ELR (cell line): ENCODE data around the gene NELL2.
"Not testable (repeated sequence)": the region's sequence is repeated elsewhere in the genome, so short reads cannot be mapped to it uniquely, and the experiment has no call there.

ENCODE experiments used
- DNase-seq: peaks from one replicate; pipeline ENCODE4 v3.0.0-alpha.2; 2015; ENCODE audit warnings: low read depth

Gene NELL2

DNA sequence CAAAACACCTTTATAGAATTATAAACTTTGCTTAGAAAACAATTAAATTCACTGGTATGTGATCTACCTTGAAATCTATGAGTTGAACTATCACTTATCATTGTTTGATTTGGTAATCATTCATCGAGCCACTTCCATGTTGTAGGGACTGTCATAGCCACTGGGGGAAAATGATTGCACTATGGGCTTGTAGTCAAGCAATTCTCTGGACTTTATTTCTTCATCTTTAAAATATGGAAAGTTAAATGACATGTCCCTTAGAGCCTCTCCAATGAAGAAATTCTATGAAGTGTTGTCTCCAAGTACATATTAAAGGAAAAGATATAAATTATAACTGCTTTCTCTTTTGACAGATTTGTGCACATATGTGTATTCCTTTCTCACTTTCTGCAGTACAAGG is 97.3 kb downstream of the NELL2 start:
- no peak for DNase-seq

DNA sequence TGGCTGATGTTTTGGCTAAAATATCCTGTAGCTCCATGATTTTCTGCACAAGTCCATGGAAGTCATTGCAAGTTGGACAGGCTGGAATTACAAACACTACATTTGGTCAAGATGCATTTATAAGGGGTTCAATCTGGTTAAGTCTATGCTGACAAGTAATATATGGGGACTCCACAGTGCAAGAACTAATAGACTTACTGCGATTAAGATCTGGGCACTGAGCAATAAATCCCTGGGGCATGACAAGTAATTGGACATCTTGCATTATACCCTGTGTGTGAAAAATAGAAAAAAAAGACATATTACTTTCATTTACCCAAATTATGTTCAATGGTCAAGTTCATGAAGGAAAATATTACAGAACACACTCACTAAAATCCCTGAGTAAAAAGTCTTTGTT is 99.1 kb downstream of the NELL2 start:
- DNase-seq: no peak

DNA sequence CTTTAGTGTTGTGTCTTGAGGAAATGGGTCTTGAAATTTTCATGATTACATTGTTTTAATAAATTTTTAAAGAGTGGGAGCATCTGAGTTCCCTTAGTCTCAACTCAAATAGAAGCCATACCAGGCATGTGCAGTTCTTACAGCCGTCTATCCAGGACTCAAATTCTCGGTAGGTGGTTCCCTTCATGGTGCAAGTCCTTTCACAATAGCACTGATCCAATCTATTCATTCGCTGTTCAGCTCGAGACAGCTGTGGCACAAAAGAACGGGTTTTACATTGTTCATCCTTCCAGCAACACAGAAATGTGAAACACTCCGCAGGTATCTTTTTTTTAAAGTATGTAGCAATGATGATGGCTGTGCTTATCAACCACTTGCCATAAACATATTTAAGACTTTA is 100.2 kb downstream of the NELL2 start:
- no peak for DNase-seq

DNA sequence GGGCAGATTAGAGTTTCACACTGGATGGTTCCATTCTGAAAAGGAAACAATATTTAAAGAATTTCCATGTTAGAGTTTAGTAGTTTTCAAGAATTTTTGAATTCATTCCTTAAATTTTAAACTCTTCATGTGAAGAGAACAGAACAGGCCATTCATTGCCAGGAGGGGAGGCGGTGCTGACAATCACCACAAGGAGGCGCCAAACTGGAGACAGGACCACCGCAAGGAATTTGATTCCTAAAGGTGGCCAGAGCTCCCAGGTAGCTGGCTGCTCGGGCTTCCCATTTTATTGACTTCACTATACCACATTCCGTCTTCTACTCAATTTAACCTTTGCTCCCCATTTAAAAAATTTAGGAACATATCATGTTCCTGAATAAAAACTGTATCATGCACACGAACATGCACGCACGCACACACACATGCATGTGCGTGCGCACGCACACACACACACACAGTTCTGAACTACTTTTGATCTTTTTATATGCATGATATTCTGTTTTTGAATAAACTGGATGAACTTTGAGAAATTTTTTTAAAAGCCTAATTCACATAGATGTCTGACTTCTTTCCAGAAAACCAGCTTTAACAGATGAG is 101.2 kb downstream of the NELL2 start:
- peak; percentile 22 for DNase-seq

DNA sequence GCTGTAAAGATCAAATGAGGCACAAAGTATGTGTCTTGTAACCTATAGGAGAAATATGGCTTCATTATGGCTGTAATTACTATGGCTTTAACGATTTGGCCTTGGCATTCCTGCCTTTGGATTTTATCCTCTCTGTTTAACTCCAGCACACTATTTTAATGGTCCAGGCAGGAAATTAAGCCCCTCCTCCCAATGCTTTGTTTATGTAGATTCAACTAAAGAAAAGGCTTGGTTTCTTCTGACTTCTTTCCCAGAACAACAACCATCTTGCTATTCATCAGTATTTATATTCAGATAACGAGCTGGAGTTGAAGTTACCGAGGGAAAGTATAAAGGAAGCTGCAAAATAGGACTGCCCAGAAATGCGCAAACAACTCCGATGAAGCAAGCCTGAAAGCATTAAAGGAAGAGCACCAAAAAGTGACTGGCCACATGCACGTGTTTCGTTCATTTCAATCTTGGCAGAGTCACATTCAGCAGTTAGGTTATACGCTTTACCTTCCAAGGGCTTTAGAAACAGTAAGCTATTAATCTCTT is 104.6 kb downstream of the NELL2 start:
- no peak for DNase-seq

DNA sequence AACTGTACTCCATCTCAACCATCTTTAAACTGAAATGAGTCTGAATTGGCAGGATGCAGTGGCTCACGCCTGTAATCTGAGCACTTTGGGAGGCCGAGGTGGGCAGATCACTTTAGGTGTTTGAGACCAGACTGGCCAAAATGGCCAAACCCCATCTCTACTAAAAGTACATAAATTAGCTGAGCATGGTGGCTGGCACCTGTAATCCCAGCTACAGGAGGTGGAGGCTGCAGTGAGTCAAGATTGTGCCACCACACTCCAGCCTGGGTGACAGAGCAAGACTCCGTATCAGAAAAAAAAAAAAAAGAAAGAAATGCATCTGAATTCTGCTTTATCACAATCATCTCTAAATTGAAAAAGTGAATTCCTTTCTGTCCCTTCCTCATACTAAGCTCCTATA is 110.3 kb downstream of the NELL2 start:
- DNase-seq: no peak

DNA sequence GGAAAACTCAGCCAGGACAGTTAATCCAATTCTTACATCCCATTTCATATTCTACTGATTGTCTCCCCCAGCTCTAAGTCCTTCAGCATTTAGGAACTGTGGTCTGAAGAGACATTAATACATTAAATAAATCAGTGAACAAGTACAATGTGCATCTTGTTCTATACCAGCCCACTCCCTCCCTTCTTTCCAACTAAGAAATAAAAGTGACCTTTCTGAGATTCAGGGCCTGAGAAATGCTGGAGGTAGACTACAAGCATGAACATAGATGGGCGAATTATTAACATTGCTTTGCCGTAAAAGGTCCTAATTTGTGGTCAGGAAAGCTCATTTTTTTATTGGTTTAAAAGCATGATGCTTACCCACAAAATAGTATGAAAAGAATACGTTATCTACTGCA is 113.1 kb downstream of the NELL2 start:
- DNase-seq: no peak

DNA sequence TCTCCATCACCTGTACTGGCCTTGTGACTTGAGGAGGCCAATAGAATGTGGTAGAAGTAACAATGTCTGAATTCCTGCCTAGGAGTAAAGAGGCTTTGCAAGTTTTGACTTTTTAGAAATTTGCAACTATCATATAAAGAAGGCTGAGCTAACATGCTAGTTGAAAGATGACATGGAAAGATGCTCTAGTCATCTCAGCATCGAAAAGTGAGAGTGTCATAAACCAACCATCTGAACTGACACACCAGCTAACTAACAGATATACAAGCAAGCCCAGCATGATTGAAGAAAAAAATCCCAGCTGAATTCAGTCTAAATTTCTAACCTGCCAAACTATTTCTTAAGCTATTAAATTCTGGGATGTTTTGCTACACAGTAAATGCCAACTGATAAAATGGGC is 116.8 kb downstream of the NELL2 start:
- no peak for DNase-seq

DNA sequence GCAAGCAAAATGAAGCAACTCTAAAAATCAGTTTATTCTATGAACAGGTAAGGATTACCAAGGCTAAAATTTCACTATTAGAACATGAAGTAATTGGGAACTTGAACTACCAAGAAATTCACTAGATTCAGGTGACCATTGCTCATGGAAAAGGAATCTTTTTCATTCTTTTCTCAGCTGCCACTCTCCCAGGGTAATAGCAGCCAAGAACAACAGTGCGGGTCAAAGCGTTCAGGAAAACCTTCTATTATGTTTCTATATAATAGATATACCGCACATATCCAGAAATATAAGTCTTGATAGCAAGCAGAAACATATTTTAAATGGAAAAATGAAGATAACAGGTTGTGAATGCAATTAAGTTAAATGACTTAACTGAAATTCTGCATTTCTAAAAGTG is 125.6 kb downstream of the NELL2 start:
- DNase-seq: no peak

DNA sequence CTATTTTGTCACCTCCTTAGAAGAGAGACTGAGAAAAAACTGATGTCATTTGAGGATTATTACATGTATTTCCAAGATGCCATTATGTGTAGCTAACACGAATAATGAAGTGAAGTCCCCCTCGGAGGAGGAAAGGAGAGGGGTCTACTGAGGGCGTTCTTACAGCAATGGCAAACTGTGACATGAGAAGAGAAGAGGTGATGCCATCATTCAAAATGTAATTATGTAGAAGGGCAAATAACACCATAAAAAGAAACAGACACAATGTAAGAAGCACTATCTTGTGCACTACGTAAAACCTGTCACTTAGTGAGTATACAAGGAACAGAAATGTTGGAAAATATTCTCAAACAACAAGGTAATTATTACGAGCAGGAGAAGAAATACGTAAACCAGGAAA is 126.5 kb downstream of the NELL2 start:
- no peak for DNase-seq

DNA sequence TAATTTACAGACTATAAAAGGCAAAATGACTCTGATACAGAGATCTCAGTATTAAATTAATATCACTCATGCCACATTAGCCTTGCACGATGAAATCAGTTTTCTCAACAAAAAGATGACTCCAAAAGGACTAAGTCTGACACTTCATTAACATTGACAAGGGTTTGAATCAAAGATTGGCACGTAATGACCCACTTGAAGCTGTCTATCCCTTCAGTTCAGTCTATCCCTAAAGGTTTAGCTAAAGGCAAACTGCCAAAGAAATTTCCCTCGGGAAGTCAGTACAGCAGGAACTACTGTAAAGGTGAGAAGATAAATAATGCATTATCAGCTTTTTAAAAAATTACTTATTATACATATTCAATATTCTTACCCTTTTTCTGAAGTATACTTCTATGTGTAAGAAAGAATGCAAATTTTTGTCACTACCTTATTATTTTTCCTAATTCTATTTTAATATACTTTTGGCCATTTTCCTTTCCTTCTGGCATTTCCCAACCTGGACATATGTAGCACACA is 127.1 kb downstream of the NELL2 start:
- DNase-seq: no peak

DNA sequence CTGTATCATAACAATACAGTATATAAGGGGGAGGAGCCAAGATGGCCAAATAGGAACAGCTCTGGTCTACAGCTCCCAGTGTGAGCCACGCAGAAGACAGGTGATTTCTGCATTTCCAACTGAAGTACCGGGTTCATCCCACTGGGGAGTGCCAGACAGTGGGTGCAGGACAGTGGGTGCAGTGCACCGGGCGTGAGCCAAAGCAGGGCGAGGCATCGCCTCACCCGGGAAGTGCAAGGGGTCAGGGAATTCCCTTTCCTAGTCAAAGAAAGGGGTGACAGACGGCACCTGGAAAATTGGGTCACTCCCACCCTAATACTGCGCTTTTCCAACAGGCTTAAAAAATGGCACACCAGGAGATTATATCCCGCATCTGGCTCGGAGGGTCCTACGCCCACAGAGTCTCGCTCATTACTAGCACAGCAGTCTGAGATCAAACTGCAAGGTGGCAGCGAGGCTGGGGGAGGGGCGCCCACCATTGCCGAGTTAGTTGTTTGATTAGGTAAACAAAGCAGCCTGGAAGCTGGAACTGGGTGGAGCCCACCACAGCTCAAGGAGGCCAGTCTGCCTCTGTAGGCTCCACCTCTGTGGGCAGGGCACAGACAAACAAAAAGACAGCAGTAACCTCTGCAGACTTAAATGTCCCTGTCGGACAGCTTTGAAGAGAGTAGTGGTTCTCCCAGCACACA is 134.7 kb downstream of the NELL2 start:
- DNase-seq: not testable (repeated sequence)

DNA sequence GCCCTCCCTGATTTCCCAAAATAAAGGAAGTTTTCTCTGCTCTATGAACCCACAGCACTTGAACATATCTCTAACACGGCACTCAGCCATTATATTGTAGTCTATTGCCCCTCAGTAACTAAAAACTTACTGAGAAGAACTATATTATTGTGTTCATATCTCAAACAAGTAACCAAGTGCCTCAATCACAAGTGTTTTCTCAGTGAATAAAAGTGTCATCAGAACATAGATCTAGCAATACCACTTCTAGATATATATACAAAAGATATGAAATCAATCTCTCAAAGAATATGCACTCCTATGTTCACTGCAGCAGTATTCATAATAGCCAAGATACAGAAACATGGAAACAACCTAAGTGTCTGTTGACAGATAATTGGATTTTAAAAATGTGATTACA is 138.1 kb downstream of the NELL2 start:
- DNase-seq: no peak

DNA sequence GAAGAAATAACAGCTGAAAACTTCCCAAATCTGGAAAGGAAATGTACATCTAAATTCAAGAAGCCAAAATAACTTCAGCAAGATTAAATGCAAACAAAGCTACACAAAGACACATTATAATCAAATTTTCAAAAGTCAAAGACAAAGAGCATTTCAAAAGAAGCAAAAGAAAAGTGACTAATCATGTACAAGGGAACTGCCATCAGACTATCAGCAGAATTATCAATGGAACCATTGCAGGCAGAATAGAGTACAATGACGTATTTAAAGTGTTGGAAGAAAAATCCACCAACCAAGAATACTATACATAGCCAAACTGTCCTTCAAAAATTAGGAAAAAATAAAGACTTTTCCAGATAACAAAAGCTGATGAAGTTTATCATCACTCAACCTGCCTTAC is 147.5 kb downstream of the NELL2 start:
- DNase-seq: no peak

DNA sequence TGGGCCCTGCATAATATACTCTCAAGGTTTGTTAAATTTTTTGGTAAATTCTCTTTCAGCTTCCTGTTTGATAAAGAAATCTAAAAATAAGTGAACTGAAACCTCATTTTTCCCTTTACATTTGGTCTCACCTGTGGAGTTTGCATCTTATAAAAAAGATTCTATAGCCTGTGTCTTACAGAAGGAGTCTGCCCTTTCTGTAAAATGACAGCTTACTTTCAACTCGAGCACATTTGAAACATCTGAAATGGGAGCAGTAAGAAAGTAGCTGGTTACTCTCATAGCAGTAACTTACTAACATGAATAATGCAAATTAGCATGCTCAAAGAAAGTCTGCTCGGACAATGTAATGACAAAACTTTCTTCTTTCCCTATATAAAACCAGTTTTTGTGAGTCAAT is 155.8 kb downstream of the NELL2 start:
- no peak for DNase-seq

DNA sequence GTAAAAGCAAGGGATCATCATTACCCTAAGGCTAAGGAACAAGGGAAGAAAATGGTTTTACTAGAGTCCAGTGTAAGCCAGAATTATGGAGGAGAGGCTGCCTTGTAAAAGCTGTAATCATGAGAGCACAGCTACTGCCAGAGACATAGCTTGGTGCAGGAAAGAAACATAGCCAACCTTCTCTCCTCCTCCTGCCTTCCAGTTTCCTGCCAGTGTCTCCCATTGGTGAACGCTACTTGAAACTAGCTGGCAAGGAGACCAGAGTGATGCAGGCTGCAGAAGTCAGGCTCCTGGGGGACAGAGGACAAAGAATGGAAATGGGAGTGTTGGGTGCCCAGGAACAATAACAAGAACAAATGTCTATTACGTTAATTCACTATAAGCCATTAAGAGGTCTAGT is 158.5 kb downstream of the NELL2 start:
- no peak for DNase-seq

DNA sequence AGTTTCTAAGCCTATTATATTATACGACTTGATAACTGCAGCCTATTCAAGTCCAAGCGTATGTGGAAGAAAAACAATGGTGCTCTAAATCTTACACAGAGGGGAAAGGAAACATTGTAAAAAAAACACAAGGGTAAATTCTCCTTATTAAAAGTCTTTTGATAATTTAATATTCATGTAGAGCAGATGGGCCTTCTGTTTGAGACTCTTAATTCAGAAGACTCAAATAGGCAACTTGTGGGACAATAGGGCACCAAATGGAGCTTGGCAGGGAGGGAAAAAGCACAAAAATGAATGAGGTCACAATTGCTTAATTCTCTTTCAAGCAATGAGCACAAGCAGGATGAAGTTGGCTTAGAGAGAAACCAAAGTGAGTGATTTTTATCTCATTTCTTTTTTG is 159.4 kb downstream of the NELL2 start:
- DNase-seq: no peak

DNA sequence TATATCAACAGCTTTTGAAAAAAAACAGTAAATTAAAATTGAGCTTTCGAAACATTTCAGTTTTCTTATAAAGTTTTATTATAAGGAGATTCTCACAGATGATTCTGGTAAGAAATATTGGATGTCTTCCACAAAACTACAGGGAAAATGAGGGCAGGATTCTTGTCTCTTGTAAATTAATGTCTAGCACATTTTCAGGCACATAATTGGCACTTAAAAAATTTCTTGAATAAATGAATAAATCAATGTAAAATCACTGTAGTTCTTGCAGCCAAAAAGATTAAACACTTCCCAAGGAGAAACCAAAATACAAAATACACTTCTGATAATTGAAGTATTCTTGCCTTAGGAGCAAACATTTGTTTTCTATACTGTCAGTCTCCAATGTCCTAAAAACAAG is 164.4 kb downstream of the NELL2 start:
- DNase-seq: no peak

DNA sequence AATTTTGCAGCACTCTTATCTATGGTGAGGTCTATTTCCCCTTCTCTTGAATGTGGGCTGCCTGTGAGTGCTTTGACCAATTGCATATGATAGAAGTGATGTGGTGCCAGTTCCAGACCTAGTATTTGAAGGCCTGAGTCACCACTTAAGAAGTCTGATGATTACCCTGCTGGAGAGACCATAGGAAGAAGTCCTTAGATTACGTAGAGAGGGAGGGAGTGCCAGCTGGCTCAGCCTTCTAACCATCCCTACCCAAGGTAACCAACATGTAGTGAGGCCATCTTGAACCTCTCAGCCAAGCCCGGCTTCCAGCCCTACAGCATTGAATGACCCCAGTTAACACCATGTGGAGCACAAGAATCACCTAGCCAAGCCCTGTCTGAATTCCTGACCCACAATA is 166.9 kb downstream of the NELL2 start:
- peak; percentile 0 for DNase-seq

DNA sequence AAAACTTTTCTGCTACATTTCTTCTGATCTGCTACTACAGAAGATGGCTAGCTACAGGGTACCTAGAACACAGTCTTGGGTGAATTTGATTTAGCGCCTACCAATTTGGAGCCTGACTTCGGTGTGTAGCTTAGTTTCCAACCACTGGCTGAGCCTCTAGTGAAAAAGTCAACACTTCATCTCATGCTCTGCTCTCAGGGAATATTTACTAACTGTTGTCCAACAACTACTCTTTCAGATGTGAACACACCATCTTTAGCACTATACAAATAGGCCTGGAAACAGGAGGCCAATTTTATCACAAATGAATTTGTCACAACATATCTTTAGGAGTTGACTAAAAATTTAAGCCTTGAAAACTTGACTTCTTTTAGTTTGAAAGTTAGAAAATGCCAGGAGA is 167.9 kb downstream of the NELL2 start:
- DNase-seq: no peak

DNA sequence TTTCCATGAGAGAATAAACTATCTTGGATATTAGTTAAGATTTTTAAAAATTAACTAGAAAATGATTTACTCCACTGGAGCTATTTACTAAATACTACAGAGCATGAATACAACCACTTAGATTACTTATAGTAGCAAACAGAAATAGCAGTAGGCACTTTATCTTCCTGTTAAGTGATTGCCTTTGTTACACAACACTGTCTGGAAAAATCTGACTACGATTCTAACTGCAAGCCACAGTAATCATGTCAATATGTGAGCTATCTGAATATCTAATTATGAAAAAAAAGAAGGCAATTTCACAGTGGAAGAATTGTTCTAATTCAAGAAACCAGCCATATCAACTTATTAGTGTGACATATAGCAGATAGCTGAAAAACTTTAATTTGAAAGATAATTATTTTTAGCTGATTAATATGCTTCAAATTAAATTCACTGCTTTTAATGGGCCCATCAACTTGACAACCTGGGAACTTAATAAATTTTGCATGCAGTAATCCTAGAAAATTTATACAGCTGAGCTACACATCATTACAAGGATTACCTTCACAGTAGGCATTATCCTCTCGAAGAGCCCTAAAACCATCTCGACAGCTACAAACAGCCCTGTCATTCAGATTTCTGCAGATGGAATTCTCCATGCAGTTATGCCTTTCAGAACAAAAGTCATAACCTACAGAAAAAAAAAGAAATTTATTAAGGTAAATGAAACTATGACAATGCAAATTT is 172.8 kb downstream of the NELL2 start:
- no peak for DNase-seq

DNA sequence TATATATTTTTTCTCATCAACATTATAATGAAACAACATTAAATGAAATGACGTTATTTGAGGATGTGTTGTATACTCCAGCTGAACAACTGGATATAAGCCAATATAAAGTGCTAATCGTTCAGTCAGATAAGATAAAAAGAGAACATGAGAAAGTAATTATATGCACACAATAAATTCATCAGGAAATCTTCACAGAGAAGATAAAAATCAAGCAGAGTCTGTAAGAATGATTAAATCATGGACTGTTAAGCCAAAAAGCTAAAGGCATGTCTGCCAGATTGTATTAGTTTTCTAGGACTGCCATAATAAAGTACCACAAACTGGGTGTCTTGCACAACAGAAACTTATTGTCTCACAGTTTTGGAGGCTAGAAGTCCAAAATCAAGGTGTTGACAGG is 178.6 kb downstream of the NELL2 start:
- no peak for DNase-seq

DNA sequence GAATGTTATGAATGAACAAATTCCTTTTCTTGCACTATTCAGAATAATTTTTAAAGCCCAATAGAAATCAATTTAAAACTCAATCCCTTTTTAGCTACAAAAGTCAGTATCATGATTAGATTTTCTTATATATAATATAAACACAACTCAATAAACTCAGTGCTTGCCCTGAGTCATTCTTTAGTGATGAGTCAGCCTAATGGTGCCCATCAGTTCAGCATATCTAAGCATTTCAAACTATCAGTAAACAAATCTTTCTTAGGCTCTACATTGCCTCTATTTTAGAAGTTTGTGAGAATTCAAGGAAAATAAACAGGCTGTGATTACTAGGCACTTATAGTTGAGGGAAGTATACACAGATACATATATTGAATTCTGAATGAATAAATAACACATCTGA is 179.6 kb downstream of the NELL2 start:
- peak; percentile 24 for DNase-seq
